ENCODE data around the gene ZDHHC9.

ZDHHC9 gene

GRCh38 chrX:129787336-129788055 lies 56.2 kb downstream of the ZDHHC9 start:
- DNase-seq (ENCODE audit: low read depth in 2 of 3, low spot score in 1 of 3): no peak

GRCh38 chrX:129786210-129786651 lies 57.5 kb downstream of the ZDHHC9 start:
- no peak for DNase-seq (ENCODE audit: low read depth in 2 of 3, low spot score in 1 of 3)

GRCh38 chrX:129785160-129785947 lies 58.3 kb downstream of the ZDHHC9 start:
- DNase-seq (ENCODE audit: low read depth in 2 of 3, low spot score in 1 of 3): no peak

- DNase-seq (ENCODE audit: low read depth in 2 of 3, low spot score in 1 of 3): no peak
Measured at GRCh38 chrX:129784371-129784770, 59.3 kb downstream of the ZDHHC9 start.

- DNase-seq (ENCODE audit: low read depth in 2 of 3, low spot score in 1 of 3): no peak
Measured at GRCh38 chrX:129783291-129783713, 60.4 kb downstream of the ZDHHC9 start.

GRCh38 chrX:129782706-129783105 lies 61.0 kb downstream of the ZDHHC9 start:
- DNase-seq (ENCODE audit: low read depth in 2 of 3, low spot score in 1 of 3): no peak

GRCh38 chrX:129781680-129782495 lies 61.8 kb downstream of the ZDHHC9 start:
- DNase-seq (ENCODE audit: low read depth in 2 of 3, low spot score in 1 of 3): no peak

GRCh38 chrX:129781134-129781672 lies 62.5 kb downstream of the ZDHHC9 start:
- peak; percentile 58 to 82 (median 72) for DNase-seq (ENCODE audit: low read depth in 2 of 3, low spot score in 1 of 3)

GRCh38 chrX:129780441-129781105 lies 63.1 kb downstream of the ZDHHC9 start:
- DNase-seq (ENCODE audit: low read depth in 2 of 3, low spot score in 1 of 3): no peak

- DNase-seq (ENCODE audit: low read depth in 2 of 3, low spot score in 1 of 3): no peak
Measured at GRCh38 chrX:129779747-129780146, 63.9 kb downstream of the ZDHHC9 start, which contains the start of gene SASH3. SASH3 (plus strand) TSS chrX:129779949; CDS start chrX:129780098, 149 bp downstream.

GRCh38 chrX:129779086-129779672 lies 64.5 kb downstream of the ZDHHC9 start:
- no peak for DNase-seq (ENCODE audit: low read depth in 2 of 3, low spot score in 1 of 3)

- peak; percentile 47 to 53 (median 51) for DNase-seq (ENCODE audit: low read depth in 2 of 3, low spot score in 1 of 3)
Measured at GRCh38 chrX:129777218-129778030, 66.3 kb downstream of the ZDHHC9 start.

GRCh38 chrX:129773649-129774458 lies 69.8 kb downstream of the ZDHHC9 start:
- DNase-seq (ENCODE audit: low read depth in 2 of 3, low spot score in 1 of 3): no peak

- no peak for DNase-seq (ENCODE audit: low read depth in 2 of 3, low spot score in 1 of 3)
Measured at GRCh38 chrX:129772796-129773431, 70.8 kb downstream of the ZDHHC9 start.

- no peak for DNase-seq (ENCODE audit: low read depth in 2 of 3, low spot score in 1 of 3)
Measured at GRCh38 chrX:129771266-129771995, 72.3 kb downstream of the ZDHHC9 start.

- peak in 2 of 3 donors; percentile 50 for DNase-seq (ENCODE audit: low read depth in 2 of 3, low spot score in 1 of 3)
Measured at GRCh38 chrX:129769467-129770154, 74.1 kb downstream of the ZDHHC9 start.

Measured in stimulated activated CD4-positive, alpha-beta T cell treated with anti-CD3 and anti-CD28 coated beads, Interleukin-12 subunit alpha, Interleukin-12 subunit beta, amount 100 ng/mL, for 48 hours (primary cell).